NCI-H2107 treated with DMSO at 0.1 percent for 48 hours (cell line): ENCODE results near the gene BRD7.

Experiments used
- DNase-seq: peaks from one replicate; lab custom pipeline; 2025; ENCODE audit not compliant: unreplicated experiment; lab: John Stamatoyannopoulos, UW

Gene BRD7

DNA sequence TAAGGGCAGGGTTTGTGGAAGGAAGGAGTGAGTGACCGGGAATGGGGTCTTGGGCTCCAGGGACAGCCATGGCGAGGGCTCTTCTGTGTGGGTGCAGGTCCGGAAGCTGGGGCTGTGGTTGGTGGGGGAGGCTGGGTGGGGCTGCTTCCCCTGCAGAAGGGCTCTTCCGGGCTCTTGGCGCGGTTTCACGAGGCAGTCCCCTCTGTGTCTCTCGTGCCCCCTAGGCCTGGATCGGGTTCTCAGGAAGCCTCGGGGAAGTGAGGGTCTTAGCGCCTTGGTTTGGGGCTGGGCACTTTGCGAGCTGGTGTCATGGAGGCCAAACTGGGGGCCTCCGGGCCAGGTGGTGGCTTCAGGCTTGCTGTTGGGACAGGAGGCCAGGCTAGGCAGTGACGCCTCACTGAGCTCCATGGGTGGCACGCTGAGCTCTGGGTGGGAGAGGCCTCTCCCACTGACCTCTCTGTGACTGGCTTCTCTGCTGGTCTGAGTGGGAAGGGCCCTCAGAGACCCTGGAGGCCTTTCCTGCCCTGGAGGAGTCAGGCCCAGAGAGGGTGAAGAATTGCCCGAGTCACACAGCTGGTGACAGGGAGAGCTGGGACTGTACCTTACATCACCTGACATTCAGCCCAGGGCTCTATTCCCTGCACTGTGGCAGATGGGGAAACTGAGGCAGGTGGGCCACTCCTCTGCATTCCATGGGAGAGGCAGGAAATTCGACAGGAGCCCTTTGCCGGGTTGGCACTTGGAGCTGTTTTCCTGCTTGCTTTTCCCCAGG is 94.3 kb downstream of the BRD7 start:
- no peak for DNase-seq

DNA sequence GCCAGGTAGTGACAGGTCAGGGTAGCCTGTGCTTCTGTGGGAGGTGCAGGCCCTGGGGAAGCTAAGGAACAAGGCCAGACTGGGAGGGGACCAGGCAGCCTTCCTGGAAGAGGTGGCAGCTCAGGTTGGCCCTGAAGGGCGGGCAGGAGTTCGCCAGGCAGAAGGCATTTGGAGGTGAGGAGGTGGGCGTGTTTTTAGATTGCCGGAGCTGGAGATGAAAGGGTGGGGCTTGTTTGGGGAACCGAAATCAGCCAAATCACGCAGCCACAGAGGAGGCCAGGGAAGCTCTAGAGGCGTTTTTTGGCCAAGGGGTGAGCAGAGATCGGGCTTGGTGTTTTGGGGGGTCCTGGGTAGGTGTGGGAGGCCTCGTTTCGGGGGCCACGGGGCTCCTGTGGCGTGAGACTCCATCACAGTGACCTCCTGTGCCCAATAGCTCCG is 94.9 kb downstream of the BRD7 start:
- DNase-seq = no peak

DNA sequence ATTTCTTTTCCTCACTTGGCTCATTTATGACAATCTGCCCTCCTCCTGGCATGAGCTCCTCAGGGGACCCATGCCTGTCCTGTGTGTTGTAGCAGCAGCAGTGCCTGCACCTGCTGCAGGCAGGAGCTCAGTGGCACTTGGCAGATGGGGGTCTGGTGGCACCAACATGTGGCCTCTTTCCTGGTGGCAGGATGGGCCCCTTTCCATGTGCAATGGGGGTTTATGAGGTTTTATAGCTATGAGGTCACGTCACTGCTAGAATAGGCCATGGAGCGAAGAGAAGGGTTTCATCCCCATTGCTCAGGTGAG is 95.5 kb downstream of the BRD7 start:
- DNase-seq = no peak

DNA sequence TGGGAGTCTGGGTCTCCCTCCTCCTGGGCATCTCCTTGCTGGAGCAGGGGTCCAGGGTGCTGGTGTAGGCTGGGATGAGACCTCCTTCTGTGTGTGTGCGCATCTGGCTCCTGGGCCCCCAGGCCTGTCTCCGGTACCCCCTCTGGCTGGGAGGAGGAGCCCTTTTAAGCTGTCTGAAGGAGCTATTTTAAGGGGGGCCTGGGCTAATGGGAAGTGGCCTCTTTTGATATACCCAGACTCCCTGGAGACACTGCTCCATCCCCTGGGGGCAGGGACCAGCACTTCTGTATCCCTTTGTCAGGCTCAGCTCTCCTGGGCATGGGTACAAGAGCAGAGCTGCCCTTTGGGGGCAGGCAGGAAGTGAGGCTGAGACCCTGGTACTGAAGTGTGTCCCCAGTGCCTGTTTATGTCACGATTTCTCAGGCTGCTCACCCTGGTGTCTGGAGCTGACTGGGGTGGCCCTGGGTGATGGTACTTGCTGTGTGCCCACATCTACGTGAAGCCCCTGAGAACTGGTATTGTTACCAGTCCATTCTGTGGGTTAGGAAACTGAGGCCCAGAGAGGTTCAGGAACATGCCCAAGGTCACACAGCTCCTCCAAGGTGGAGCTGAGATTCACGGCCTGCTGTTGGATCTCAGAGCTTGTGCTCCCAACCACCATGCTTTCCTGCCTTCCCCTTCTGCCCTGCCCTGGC is 96.0 kb downstream of the BRD7 start:
- no peak for DNase-seq

DNA sequence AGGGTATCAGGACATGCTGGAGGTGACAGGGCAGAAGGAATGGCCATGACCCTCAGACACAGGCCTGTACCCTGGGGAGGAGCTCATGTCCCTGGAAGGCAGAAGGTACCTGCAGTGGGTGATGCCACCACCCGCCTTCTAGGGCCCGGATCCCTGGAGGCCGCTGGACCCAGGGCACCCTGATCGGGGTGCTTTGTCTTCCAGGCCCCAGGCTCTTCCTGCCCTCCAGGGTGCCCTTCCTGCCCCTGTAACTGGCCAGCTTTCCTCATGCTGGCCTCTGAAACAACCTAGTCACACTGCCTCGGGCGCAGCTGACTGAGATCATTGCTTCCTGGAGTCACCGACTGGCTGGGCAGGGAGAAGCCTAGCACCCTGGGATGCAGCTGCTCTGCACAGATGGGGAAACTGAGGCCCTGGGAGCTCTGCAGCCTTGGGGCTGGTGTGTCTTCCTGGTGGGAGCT is 96.6 kb downstream of the BRD7 start:
- DNase-seq = no peak

DNA sequence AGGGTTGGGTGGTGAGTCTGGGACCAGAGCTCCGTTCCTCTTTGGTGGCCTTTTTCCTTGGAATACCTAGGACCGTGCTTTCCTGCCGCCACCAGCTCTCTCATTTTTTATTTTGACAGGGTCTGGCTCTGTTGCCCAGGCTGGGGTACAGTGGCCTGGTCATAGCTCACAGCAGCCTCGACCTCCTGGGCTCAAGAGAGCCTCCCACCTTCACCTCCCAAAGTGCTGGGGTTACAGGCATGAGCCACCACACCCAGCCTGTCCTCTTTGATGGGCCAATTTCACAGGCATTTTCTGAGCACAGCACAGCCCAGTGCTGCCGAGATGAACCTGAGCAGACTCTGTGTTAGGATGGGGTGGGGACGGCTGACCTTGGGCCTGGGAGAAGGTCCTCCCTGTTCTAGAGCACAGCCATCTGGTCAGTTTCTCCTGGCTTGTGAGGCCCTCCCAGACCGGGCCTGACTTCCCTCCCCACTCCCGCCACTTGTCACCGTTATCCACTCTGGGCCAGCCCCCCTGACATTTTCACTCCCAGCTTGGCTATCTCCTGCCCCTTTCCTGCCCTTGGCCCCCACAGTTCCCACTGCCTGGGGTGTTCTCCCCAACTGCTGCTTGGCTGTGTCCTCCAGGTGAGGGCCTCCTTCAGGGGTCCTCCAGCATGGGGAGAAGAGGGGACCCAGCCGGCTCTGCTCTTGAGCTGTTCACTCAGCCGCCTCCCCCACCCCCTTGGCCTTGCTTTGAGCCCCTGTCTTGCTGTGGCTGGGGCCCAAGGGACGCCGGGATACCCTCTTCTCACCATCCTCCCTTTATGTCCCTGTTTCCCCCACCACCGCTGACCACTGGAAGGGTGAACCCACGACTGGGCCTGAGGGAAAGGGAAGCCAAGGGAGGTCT is 97.4 kb downstream of the BRD7 start:
- DNase-seq = no peak

DNA sequence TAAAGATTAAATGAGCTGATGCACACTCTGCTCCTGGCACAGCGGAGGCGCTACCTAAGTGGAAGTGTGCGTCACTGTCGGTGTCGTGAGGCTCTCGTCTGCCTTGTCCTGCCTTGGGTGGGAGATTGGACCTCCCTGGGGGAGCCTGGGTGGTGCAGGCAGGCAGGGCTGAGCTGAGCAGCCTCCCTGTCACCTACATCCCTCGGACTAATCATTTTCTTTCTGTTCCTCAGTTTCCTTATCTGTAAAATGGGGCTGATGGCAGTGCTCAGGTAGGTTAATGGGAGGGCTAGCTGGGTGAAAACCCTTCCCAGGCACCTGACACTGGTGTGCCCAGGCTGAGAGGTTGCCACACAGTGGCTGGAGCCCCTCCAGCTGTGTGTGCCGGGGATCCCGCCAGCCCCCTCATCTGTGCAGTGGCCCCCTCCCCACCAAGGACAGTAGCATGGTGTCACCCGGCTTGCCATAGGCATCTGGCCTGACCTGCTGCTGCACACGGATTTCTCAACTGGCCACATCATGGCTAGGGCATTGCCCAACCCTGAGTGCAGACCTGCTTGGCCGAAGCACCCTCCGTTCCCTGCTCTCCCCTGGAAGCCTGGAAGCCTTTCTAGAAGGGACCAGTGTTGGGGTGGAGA is 98.2 kb downstream of the BRD7 start:
- DNase-seq = no peak

DNA sequence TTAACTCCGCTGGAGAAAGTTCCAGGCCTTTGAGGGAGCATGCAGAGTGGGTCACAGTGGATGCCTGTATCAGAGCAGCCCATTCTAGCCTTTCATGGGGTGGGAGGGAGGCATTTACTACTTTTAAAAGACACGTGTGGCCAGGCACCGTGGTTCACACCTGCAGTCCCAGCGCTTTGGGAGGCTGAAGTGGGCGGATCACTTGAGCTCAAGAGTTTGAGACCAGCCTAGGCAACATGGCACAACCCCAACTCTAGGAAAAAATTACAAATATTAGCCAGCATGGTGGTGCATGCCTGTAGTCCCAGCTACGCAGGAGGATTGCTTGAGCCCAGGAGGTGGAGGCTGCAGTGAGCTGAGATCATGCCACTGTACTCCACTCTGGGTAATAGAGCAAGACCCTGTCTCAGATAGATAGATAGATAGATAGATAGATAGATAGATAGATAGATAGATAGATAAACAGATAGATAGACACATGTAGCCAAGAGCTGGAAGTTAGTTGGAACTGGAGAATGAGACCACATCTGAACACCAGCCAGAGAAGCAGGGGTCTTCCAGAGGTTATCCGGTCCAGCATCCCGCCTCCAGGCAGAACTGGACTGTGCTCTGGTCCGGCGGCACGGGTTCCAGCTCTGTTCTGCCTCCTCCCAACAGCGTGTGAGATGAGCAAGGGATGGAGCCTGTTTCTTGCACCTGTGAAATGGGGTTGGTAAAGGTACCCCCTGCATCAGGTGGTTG is 98.8 kb downstream of the BRD7 start:
- no peak for DNase-seq

DNA sequence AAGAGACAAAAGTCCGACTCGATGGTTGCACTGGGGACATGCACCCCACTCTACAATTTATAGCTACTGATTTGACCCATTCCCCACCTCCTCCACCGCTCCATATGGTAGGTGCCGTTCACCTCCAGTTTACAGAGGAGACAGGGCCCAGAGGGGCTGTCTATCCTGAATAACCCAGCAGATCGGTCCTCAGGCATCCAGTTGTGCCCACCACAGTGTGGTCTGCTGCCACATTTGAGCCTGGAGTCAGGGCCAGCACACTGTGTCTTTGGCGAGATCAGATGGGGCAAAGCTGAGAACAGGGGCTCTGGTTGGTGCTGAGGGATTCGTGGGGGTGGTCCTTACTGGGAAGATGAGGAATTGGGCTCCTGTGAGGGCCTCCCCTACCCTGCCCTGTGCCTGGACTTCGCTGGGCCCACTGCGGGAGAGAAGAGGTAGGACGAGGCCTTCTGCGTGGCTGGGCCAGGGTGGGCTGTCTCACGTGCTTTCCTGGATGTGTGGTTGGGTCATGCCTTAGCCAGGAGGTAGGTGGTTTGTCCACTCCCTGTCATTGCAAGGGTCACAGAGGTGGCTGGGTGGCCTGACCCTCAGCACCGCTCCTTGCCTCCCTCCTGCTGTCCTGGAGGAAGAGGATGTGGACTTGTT is 99.6 kb downstream of the BRD7 start:
- DNase-seq = no peak

DNA sequence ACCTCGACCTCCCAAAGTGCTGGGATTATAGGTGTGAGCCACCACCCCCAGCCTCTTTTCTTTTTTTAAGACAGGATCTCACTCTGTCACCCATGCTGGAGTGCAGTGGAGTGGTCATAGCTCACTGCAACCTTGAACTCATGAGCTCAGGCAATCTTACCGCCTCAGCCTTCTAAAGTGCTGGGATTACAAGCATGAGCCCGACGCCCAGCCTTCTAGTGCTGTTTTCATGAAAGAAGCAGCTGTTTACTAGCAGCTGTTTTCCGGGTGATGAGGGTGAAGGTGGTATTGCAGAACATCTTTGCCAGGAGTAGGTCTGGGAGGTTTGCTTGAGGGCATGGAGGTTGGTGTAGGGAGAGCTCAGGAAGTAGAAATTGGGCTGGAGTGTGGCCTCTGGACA is 100.4 kb downstream of the BRD7 start:
- no peak for DNase-seq

DNA sequence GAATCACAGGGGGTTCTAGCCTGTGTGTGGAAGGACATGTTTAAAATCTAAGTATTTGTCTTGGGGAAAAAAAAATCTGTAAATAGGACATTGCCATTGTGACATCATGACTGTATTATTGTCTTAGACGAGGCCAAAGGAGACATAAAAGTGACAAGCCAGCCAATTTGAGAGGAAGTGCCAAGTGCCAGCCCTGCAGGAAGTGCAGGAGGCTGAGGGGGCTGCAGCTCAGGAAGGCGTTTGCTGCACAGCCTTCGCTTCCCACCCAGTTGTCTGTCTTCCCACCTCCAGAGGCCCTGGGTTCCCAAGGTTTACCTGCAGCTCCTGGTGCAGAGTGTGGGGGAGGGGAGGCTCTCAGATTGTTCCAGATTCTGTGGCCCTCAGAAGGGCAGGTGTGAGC is 101.1 kb downstream of the BRD7 start:
- no peak for DNase-seq

DNA sequence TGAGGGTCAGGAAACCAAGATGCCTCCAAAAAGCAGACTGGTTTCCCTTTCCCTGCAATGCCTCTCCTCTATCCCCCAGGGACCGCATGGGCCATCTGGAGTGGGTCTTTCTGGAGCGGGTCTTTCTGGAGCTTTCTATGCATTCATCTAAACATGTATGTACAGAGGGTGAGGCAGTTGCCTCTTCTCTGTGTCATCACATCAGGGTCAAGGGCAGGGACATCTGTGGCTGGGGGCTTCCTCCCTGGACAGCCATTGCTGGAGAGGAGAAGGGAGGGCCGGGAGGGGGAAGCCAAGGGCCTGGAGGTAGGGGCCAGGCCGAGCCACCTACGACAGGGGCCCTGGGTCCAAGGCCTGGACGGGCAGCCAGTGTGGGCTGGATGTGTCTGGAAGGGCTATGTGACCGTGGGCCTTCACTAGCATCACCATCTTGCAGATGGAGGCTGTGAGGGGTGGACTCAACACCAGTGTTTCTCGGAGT is 101.6 kb downstream of the BRD7 start:
- DNase-seq = no peak

DNA sequence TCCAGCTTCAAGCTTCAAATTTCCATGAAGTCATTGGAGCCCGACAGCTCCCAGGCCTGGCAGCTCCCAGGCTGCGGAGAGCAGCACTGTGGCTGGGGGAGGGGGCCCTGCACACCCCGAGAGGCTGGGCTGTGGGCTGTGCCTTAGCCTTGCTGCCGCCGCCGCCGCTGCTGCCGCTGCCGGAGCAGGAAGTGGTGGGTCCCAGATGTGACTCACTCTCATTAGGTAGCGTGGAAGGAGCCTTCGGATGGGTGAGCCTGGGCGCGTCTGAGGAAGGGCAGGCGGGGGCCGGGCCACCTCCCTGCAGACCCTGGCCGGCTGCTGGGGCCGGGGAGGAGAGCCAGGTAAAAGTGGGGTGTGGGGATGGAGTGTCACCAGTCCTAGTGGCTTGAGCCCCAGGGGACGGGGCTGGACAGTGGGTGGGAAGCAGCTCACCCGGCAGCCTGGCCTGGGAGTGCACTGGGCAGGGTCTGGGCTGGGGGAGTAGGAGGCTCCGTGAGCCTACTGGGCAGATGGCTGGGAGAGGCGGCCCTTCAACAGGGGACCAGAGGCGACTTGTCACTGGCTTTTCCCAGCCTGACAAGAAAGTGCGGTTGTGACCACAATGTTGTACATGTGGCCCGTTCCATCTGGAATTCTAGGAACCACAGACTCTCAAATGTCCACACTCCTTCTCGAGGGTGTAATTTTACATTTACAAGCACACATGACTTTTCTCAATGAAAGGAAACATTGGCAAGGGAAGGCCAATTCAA is 102.3 kb downstream of the BRD7 start, which contains the start of gene ADCY7:
Gene ADCY7 (plus strand): TSS at position 215 of the 755 bp plus-strand sequence. CDS start 21,629 bp downstream, outside the sequence.
- DNase-seq = peak; percentile 41
